Measurements from ENCODE around the gene G6PD.

DNA sequence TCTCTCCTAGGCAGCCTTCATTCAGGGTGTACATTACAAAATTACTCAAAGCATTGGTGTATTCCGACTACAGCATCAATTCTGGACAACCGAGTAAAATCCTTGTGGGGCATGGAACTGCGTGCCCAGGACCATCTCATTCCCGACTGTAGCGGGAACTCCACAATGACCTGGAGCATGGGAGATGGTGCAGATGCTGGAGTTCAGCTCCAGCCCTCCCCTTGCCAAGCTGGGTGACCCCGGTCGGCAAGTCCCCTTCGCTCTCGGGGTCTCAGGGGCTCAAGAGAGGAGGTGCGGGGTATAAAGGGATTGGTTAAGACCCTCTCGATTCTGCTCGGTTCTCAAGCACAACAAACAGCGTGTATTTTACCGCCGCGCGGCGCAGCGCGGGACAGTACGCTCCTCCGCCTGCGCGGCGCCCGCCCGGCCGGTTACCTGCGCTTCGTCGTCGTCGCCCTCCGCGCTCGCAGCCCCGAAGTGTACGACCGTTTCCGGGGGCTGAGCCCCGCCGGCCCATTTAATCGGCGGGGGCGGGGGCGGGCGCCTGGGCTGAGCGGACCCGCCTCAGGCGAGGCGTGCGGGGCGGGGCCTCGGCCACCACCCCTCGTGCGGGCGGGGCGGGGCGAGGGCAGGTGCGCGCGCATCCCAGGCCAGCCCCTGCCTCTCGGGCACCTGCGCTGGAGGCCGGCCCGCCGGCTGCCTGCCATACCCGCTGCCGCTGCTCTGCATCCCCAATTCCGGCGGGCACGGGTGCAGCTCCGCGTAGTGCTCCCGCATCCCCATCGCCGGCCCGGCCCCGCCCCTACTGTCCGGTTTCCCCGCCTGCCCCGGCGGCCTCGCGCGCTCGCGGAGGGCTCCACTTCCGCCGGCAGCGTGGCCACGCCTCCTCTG, at the start of gene G6PD:
- TF ChIP-seq, protein P1, sequence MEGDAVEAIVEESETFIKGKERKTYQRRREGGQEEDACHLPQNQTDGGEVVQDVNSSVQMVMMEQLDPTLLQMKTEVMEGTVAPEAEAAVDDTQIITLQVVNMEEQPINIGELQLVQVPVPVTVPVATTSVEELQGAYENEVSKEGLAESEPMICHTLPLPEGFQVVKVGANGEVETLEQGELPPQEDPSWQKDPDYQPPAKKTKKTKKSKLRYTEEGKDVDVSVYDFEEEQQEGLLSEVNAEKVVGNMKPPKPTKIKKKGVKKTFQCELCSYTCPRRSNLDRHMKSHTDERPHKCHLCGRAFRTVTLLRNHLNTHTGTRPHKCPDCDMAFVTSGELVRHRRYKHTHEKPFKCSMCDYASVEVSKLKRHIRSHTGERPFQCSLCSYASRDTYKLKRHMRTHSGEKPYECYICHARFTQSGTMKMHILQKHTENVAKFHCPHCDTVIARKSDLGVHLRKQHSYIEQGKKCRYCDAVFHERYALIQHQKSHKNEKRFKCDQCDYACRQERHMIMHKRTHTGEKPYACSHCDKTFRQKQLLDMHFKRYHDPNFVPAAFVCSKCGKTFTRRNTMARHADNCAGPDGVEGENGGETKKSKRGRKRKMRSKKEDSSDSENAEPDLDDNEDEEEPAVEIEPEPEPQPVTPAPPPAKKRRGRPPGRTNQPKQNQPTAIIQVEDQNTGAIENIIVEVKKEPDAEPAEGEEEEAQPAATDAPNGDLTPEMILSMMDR (IDR thresholded peaks at IDR 0.05): no peak
- TF ChIP-seq TP53 (CRISPR knock-in tag; IDR thresholded peaks at IDR 0.05) (no peak), ZNF302 (CRISPR knock-in tag; IDR thresholded peaks at IDR 0.05) (no peak), POLR2A (IDR thresholded peaks at IDR 0.05; ENCODE audit: low read length) (peak; percentile 92), RAD21 (conservative IDR thresholded peaks at IDR 0.05 in 1 of 2, IDR thresholded peaks at IDR 0.05 in 1 of 2) (no peak), POLR2AphosphoS2 (conservative IDR thresholded peaks at IDR 0.05; ENCODE audit: low read length) (no peak), ZSCAN20 (CRISPR knock-in tag; IDR thresholded peaks at IDR 0.05) (no peak)
- TF ChIP-seq, protein P2, sequence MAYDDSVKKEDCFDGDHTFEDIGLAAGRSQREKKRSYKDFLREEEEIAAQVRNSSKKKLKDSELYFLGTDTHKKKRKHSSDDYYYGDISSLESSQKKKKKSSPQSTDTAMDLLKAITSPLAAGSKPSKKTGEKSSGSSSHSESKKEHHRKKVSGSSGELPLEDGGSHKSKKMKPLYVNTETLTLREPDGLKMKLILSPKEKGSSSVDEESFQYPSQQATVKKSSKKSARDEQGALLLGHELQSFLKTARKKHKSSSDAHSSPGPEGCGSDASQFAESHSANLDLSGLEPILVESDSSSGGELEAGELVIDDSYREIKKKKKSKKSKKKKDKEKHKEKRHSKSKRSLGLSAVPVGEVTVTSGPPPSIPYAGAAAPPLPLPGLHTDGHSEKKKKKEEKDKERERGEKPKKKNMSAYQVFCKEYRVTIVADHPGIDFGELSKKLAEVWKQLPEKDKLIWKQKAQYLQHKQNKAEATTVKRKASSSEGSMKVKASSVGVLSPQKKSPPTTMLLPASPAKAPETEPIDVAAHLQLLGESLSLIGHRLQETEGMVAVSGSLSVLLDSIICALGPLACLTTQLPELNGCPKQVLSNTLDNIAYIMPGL (CRISPR knock-in tag; IDR thresholded peaks at IDR 0.05; ENCODE audit: borderline replicate concordance): no peak
- TF ChIP-seq, protein P3, sequence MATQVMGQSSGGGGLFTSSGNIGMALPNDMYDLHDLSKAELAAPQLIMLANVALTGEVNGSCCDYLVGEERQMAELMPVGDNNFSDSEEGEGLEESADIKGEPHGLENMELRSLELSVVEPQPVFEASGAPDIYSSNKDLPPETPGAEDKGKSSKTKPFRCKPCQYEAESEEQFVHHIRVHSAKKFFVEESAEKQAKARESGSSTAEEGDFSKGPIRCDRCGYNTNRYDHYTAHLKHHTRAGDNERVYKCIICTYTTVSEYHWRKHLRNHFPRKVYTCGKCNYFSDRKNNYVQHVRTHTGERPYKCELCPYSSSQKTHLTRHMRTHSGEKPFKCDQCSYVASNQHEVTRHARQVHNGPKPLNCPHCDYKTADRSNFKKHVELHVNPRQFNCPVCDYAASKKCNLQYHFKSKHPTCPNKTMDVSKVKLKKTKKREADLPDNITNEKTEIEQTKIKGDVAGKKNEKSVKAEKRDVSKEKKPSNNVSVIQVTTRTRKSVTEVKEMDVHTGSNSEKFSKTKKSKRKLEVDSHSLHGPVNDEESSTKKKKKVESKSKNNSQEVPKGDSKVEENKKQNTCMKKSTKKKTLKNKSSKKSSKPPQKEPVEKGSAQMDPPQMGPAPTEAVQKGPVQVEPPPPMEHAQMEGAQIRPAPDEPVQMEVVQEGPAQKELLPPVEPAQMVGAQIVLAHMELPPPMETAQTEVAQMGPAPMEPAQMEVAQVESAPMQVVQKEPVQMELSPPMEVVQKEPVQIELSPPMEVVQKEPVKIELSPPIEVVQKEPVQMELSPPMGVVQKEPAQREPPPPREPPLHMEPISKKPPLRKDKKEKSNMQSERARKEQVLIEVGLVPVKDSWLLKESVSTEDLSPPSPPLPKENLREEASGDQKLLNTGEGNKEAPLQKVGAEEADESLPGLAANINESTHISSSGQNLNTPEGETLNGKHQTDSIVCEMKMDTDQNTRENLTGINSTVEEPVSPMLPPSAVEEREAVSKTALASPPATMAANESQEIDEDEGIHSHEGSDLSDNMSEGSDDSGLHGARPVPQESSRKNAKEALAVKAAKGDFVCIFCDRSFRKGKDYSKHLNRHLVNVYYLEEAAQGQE (IDR thresholded peaks at IDR 0.05): no peak

Data from A549 (cell line).